Measurements from ENCODE around the gene IFRD2.

GRCh38 chr3:50331364-50331907 lies 39.2 kb upstream of the IFRD2 start:
- TF ChIP-seq CTCF (IDR thresholded peaks at IDR 0.05; ENCODE audit: low read depth, low read length) = no peak
- no peak for TF ChIP-seq POLR2A (IDR thresholded peaks at IDR 0.05; ENCODE audit: extremely low read depth, insufficient read length)
- no peak for TF ChIP-seq MAX (IDR thresholded peaks at IDR 0.05; ENCODE audit: low read depth, low read length)
- TF ChIP-seq MYC (IDR thresholded peaks at IDR 0.05; ENCODE audit: low read depth, low read length) = no peak
